Inferior parietal cortex (tissue), 1 donor: Measurements from ENCODE around the gene SCRT2.
"Not testable (repeated sequence)": the region's sequence is repeated elsewhere in the genome, so short reads cannot be mapped to it uniquely, and the experiment has no call there.

Source experiments
- DNase-seq: peaks from one replicate; pipeline ENCODE4 v3.0.0-alpha.2; 2016; ENCODE audit errors: extremely low spot score

The SCRT2 gene

GRCh38 chr20:701401-702129 lies 26.0 kb upstream of the SCRT2 start:
- no peak for DNase-seq

- peak; percentile 10 for DNase-seq
These were observed 24.3 kb upstream of the SCRT2 start for GRCh38 chr20:699811-700338.

- no peak for DNase-seq
These were observed 23.7 kb upstream of the SCRT2 start for GRCh38 chr20:699342-699741.

- no peak for DNase-seq
These were observed 22.7 kb upstream of the SCRT2 start for GRCh38 chr20:698276-698675.

- no peak for DNase-seq
These were observed 22.2 kb upstream of the SCRT2 start for GRCh38 chr20:697826-698225.

GRCh38 chr20:695165-695866 lies 19.7 kb upstream of the SCRT2 start:
- no peak for DNase-seq

GRCh38 chr20:694496-694895 lies 18.9 kb upstream of the SCRT2 start:
- DNase-seq, result no peak

GRCh38 chr20:693786-694185 lies 18.2 kb upstream of the SCRT2 start:
- not testable (repeated sequence) for DNase-seq

DNA sequence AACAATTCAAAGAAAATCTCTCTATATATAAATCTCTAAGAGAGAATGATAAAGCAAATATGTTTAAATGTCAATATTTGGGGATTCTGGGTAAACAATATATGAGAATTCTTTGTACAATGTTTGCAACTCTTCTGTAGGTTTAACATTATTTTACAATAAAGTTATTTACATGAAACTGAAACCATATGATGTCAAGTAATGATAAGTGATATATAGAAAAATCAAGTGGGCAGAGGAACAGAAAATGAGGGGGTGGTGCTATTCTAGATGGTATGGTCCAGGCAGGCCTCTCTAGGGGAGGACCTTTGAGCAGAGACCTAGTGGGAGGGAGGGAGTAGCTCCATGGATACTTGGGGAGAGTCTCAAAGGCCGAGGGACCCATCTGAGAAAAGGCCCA lies 16.4 kb upstream of the SCRT2 start:
- DNase-seq, result no peak

DNA sequence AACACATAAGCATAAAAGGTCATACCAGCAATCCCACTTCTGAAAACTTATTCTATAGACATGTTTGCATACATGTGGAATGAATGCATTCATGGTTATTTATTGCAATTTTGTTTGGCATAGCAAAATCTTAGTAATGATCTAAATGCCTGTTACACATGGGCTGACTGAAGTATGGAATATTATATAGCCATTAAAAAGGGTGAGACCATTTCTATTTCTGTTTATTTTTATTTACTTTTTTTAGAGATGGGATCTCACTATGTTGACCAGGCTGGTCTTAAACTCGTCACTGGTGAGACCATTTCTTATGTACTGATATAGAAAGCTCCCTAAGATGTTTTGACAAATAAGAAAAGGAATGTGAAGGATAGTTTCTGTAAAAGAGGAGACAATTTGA lies 14.3 kb upstream of the SCRT2 start:
- no peak for DNase-seq

- no peak for DNase-seq
These were observed 13.7 kb upstream of the SCRT2 start for GRCh38 chr20:689348-689747.

DNA sequence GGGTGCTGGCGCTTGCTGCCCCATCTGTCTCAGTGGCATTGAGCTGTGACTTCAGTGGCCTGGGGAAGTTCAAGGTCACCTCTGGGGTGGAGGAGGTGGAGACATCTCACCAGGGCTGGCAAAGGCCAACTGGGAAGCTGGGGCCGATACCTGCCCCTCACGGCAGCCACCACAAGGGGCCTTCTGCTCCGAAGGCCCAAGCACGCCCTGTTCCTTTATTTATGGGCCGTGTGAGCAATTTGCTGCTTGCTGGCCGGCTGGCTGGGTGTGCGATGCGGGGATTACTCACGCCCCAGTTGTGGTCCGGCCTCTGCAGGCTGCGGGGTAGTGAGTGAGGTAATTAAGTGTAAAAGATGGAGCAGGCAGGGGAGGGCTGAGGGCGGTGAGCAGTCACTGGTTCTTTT lies 13.2 kb upstream of the SCRT2 start:
- DNase-seq, result no peak

DNA sequence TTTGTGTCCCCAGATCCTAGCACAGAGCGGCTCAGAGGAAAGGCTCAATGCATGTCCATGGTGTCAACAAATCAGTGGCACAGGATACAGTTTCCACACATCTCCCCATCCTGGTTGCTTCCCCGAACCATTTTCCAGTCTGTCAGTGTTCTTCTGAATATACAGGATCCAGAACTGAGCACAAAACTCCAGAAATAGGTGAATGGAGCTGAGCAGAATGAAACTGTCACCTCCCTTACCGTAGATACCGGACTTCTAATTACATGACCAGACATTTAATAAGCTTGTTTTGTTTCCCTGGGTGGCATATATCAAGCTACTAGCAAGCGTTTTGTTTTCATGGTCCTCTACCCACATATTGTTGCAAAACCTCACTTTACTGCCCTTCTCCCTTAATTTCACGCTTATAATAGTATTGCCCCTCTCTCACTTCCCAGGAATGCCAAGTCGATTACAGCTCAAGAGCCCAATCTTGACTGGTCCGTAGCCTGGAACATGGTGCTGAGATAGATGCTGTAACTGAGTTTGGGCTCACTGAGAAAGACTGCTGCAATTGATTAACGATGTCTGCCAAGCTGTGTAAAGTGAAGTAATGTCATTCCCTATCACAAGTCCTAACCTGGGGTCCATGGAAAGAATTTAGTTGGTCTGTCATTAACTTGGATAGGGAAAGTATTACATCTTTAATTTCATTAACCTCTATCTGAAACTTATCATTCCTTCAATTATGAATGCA lies 12.0 kb upstream of the SCRT2 start:
- DNase-seq, result no peak

DNA sequence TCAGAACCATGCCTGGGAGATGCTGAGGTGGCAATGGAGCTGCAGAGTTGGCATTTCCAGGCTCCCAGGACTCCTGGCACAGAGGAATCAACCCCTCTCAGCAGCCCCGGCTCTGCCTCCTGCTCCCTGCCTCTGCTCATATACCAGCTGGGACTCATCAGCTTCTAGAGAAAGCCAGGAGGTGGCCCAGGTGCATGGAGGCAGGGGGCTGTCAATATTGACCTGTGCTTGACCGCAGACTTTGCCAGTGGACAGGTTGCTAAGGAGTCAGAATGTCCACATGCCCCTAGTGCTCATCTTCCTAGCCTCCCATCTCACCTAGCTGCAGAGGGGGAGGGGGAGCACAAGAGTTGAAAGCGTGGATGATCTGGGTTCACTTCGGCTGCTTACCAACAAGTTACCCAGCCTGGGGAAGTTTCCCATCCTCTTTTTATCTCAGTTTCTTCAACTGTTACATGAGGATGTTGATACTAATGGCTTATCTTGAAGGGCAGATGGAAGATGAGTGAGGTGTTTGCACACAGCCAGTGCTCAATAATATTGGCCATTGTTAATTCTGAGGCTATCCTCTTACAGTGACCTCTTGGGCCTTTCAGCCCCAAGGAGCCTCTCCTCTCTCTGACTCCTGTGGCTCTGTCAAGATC lies 9.2 kb upstream of the SCRT2 start:
- no peak for DNase-seq

DNA sequence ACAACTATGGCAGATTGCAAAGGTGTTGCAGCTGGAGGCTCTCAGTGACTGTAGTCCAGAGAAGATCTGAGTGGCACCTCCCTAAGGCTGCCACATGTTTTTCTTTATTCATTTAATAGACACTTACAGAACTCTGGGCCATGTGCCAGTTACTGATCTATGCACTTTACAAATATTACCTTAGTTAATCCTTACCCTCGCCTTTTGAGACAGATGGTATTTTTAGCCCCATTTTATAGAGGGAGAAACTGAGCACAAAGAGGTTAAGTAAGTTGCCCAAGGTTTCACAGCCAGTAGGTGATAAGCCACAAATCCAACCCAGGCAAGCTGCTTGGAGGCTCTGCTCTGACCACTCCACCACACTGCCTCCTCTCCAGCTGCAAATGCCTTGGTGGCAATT lies 6.5 kb upstream of the SCRT2 start:
- no peak for DNase-seq

GRCh38 chr20:680638-681187 lies 5.1 kb upstream of the SCRT2 start:
- DNase-seq, result no peak

GRCh38 chr20:677957-678356 lies 2.4 kb upstream of the SCRT2 start:
- no peak for DNase-seq

GRCh38 chr20:676967-677366 lies 1.4 kb upstream of the SCRT2 start:
- no peak for DNase-seq

DNA sequence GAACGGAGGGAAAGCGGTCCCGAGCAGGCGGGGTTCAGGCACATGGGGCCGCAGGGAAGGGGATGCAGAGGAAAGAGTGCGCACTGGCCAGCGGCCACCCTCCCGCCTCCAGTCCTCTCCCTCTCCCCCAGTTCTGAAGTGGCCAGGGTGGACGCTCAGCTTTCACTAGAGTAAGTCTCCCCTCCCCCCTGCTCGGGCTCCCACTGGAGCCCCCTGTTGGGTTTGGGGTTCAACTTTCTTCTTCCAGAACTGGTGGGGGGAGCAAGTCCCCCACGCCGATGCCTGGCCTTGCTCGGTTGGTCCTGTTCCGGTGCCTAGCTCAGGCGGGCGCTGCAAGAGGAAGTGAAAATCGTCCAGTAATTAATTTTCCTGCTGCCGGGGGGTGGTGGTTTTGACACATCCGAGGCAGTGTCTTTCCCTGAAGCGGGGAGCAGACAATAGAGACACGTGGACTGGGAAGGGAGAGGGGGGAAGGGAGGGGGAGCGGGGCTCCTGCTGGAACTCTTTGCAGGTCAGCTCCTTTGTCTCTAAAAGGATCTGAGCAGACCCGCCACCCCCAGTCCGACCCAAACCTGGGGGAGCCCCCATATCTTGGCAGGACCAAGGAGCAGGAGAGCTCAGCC lies 824 bp upstream of the SCRT2 start:
- DNase-seq, result no peak

GRCh38 chr20:675033-675452 lies 559 bp downstream of the SCRT2 start:
- no peak for DNase-seq

DNA sequence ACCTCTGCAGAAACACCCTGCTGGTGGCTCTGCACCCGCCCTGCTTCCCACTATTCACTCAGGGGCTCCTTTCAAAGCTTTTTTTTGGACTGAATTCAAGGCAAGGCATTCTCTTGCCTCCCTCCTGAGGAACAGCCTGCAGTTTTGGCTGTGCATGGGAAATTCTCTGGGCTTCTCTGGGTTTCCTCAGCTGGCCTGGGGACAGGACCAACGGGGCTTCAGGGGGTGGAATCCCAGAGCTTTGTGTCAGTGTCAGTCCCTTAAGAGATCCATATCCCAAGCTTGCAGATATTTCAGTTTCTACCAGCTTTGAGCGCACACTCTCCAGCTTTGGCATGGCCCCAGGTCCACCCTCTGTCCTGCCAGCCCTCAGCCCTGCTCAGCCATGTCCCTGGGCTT lies 2.0 kb downstream of the SCRT2 start:
- no peak for DNase-seq
